Left ventricle myocardium inferior (tissue), 1 donor: ENCODE data around the gene A2ML1. TPM values are rescaled to one million over a fixed set of nuclear protein-coding genes. Genes with fewer than 3 reads are reported as not detected.

Experiments used
- DNase-seq: peaks from one replicate; pipeline ENCODE4 v3.0.0-alpha.2; 2020
- H3K27ac ChIP-seq: fragments of 200-600 bp; replicated peaks from 2 replicates; pipeline ENCODE4 v1.8.0; 2021
- H3K27me3 ChIP-seq: fragments of 200-600 bp; 2 replicates; pipeline ENCODE4 v1.8.0; 2021; ENCODE audit warnings: low read depth
- H3K36me3 ChIP-seq: fragments of 200-600 bp; 2 replicates; pipeline ENCODE4 v1.8.0; 2021
- H3K4me1 ChIP-seq: fragments of 200-600 bp; 2 replicates; pipeline ENCODE4 v1.8.0; 2021
- H3K4me3 ChIP-seq: fragments of 200-600 bp; 2 replicates; pipeline ENCODE4 v1.8.0; 2021; ENCODE audit warnings: mild to moderate bottlenecking, moderate library complexity
- H3K9me3 ChIP-seq: fragments of 200-600 bp; replicated peaks from 2 replicates; pipeline ENCODE4 v1.8.0; 2021
- intact Hi-C: fragments of 100-400 bp; cut with micrococcal nuclease; formaldehyde crosslinking; loops from one replicate; pipeline ENCODE4 v1.11.0; 2022
- total RNA-seq: library from RNA; stranded (reverse); fragmentation: NEBNext Ultra II Directional; extraction: Animal tissue kit (Norgen Biotek cat#: 25700); gene quantifications from one replicate; pipeline ENCODE4 v1.2.1, GENCODE V29; 2021
- TF ChIP-seq, protein P1 (sequence below): fragments of 200-600 bp; IDR thresholded peaks from 2 replicates; pipeline ENCODE4 v1.8.0; 2021; ENCODE audit warnings: antibody characterized with exemption, mild to moderate bottlenecking, borderline replicate concordance
- donor health status: DM: no; HTN: yes; CAD: no; lungs with severe emphysema.

A2ML1 gene
- total RNA-seq, 1 donor from 2014 or later = not detected

DNA sequence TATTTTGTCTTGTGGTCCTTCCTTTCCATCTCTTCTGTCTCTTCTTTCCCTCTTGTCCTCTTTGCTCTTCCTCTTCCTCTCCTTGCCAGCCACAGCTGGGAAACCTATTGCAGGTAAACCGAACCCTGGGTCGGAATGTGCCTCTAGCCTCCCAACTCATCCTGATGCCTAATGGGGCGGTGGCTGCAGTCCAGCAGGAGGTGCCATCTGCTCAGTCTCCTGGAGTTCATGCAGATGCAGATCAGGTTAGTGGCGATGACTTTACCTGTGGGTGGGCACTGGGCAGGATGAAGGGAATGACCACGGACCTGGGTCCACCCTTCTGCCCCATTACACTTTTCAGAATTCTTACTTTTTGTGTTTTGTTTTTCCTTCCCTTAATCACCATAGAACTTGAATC is 100.1 kb downstream of the A2ML1 start:
- intact Hi-C loops = no loop called here
- Histone ChIP-seq H3K36me3 (peaks cover 54% of the 10 kb centered on the region), H3K27me3 (no peaks in the 10 kb centered on the region), H3K4me1 (peaks cover 3% of the 10 kb centered on the region), H3K9me3 (no peaks in the 10 kb centered on the region), H3K4me3 (no peak overlapping the region), H3K27ac (no peak overlapping the region)
- TF ChIP-seq, protein P1, sequence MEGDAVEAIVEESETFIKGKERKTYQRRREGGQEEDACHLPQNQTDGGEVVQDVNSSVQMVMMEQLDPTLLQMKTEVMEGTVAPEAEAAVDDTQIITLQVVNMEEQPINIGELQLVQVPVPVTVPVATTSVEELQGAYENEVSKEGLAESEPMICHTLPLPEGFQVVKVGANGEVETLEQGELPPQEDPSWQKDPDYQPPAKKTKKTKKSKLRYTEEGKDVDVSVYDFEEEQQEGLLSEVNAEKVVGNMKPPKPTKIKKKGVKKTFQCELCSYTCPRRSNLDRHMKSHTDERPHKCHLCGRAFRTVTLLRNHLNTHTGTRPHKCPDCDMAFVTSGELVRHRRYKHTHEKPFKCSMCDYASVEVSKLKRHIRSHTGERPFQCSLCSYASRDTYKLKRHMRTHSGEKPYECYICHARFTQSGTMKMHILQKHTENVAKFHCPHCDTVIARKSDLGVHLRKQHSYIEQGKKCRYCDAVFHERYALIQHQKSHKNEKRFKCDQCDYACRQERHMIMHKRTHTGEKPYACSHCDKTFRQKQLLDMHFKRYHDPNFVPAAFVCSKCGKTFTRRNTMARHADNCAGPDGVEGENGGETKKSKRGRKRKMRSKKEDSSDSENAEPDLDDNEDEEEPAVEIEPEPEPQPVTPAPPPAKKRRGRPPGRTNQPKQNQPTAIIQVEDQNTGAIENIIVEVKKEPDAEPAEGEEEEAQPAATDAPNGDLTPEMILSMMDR = no peak
- DNase-seq = no peak

Other genes with a start within 250 kb of the A2ML1 start
- gene AICDA, start 209.8 kb upstream of the A2ML1 start, total RNA-seq = not detected
- 55.8 TPM for gene MFAP5, start 159.8 kb upstream of the A2ML1 start, total RNA-seq
- 14.0 TPM for gene RIMKLB, start 124.6 kb upstream of the A2ML1 start, total RNA-seq
- 23.4 TPM for gene PHC1, start 91.9 kb downstream of the A2ML1 start, total RNA-seq
- gene M6PR, start 127.0 kb downstream of the A2ML1 start, total RNA-seq = 94.2 TPM
- gene KLRG1, start 166.9 kb downstream of the A2ML1 start, total RNA-seq = 6.9 TPM